GM20000 (cell line): ENCODE measurements around the gene ACTR5.

Source experiments
- DNase-seq: peaks from one replicate; pipeline ENCODE4 v3.0.0; 2012; ENCODE audit warnings: low spot score
- TF ChIP-seq, protein P1 (sequence below): IDR thresholded peaks from 2 replicates; pipeline ENCODE4 v1.5.1; 2012; ENCODE audit warnings: mild to moderate bottlenecking, control low read depth; ENCODE audit errors: extremely low read depth, missing control alignments

ACTR5 gene

GRCh38 chr20:38798266-38798665 is 50.0 kb downstream of the ACTR5 start:
- TF ChIP-seq, protein P1, sequence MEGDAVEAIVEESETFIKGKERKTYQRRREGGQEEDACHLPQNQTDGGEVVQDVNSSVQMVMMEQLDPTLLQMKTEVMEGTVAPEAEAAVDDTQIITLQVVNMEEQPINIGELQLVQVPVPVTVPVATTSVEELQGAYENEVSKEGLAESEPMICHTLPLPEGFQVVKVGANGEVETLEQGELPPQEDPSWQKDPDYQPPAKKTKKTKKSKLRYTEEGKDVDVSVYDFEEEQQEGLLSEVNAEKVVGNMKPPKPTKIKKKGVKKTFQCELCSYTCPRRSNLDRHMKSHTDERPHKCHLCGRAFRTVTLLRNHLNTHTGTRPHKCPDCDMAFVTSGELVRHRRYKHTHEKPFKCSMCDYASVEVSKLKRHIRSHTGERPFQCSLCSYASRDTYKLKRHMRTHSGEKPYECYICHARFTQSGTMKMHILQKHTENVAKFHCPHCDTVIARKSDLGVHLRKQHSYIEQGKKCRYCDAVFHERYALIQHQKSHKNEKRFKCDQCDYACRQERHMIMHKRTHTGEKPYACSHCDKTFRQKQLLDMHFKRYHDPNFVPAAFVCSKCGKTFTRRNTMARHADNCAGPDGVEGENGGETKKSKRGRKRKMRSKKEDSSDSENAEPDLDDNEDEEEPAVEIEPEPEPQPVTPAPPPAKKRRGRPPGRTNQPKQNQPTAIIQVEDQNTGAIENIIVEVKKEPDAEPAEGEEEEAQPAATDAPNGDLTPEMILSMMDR = no peak
- DNase-seq = no peak

GRCh38 chr20:38799203-38799602 is 50.9 kb downstream of the ACTR5 start:
- no peak for DNase-seq
- TF ChIP-seq, protein P1 = no peak

GRCh38 chr20:38800882-38801281 is 52.6 kb downstream of the ACTR5 start:
- TF ChIP-seq, protein P1 = no peak
- no peak for DNase-seq

- TF ChIP-seq, protein P1 = no peak
- DNase-seq = no peak
Observed at GRCh38 chr20:38804221-38804620, 56.0 kb downstream of the ACTR5 start.

DNA sequence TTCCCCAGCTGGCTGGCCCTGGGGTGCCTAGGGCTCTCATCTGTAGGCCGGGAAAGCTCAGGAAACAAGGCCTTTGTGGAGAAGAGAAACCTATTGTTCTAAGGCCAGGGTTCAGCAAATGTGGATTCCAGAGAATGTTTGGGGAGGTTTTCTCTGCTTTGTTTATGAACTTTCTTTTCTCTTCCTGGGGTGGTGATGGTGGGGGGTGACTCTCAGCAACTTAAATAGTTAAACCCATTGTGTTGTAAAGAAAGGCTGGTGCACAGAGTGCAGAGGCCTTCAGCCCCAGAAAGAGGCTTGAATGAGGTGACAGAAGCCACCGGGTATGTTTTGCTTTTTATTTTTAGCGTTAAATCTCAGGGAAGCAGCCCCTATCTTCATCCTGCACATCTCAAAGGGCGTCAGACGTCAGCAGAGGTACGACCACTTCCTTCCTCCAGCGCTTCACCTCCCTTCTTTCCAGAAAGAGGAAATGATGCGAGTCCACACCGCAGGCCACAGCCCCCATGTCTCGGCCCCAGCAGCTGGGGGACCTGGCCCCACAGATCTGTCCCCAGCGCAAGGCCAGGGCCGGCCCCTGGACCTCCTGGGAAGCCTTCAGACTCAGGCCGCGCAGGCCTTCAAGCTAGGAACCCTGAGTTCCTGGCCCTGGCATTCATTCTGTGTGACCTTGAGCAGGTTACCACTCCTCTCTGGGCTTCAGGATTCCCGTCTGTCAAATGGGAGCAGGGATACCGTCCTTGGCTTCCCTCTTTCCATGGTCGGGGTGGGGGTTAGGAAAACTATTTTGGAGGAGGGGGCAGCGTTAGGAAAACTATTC is 56.6 kb downstream of the ACTR5 start:
- DNase-seq = peak; percentile 74
- TF ChIP-seq, protein P1 = no peak

DNA sequence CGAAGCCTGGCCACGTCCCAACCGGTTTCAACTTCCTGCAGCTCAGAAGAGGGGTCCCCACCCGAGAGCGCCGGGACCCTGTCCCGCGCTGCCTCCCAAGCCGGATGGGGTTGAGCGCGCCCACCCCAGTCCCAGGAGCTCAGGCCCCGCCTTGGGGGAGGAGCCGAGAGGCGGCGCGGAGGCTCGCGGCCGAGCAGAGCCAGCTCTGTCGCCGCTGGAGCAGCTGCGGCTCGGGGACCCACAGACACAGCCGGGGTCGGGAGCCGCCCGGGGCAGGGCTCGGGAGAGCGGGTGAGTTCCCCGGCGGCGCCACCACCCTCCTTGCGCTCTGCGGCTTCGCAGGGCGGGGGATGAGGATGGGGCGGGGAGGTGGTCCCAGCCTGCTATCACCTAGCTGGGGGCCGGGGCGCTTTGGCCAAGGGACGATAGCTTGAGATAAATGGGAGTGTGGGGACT is 57.3 kb downstream of the ACTR5 start, which contains the start of gene PPP1R16B:
PPP1R16B (plus strand) TSS at position 196 of the 456 bp plus-strand sequence. CDS start 30,229 bp downstream, outside the sequence.
- peak; percentile 87 for DNase-seq
- TF ChIP-seq, protein P1 = no peak
